Kidney (tissue), 14 donors: Measurements from ENCODE around the gene ALDH3A1. TPM values are rescaled to one million over a fixed set of nuclear protein-coding genes. Genes with fewer than 3 reads are reported as not detected.
A peak's percentile ranks its signal among the peaks of the same experiment; 100 is the strongest.

ENCODE experiments used
- DNase-seq, 5 donors: peaks; one replicate each; pipeline ENCODE4 v3.0.0-alpha.2; 2013 to 2020
- FAIRE-seq: peaks from 2 replicates; lab custom pipeline; 2012; peaks lifted over from hg19 to GRCh38; lab: Jason Lieb, UNC
- H3K27ac ChIP-seq, 2 donors: one replicate each; pipeline ENCODE4 v1.7.0; 2013; ENCODE audit warnings: low read depth in 2 of 2, low read length in 2 of 2, inconsistent platforms in 1 of 2
- H3K27me3 ChIP-seq: one replicate; pipeline ENCODE4 v1.7.1; 2013; ENCODE audit warnings: low read length, inconsistent platforms; ENCODE audit not compliant: control insufficient read depth, insufficient read depth
- H3K36me3 ChIP-seq, 3 donors: one replicate each; pipeline versions ENCODE4 v1.7.0 to v1.7.1; 2013; ENCODE audit warnings: low read length in 3 of 3, control low read depth in 1 of 3, inconsistent platforms in 1 of 3; ENCODE audit not compliant: insufficient read depth in 3 of 3, control insufficient read depth in 2 of 3
- H3K4me1 ChIP-seq, 3 donors: one replicate each; pipeline versions ENCODE4 v1.7.0 to v1.7.1; 2013; ENCODE audit warnings: low read length in 3 of 3, inconsistent platforms in 1 of 3, low read depth in 1 of 3; ENCODE audit not compliant: control insufficient read depth in 2 of 3, insufficient read depth in 2 of 3
- H3K4me3 ChIP-seq, 3 donors: one replicate each; pipeline versions ENCODE4 v1.7.0 to v1.8.1; 2013; ENCODE audit warnings: low read length in 3 of 3, control low read depth in 1 of 3, inconsistent platforms in 1 of 3
- H3K9ac ChIP-seq, 3 donors: one replicate each; pipeline versions ENCODE4 v1.7.0 to v1.7.1; 2013; ENCODE audit warnings: low read length in 3 of 3, control low read depth in 1 of 3, inconsistent platforms in 1 of 3
- H3K9me3 ChIP-seq, 3 donors: one replicate each; pipeline versions ENCODE4 v1.7.0 to v1.7.1; 2013; ENCODE audit warnings: low read length in 3 of 3, control low read depth in 1 of 3, inconsistent platforms in 1 of 3; ENCODE audit not compliant: control insufficient read depth in 2 of 3, insufficient read depth in 1 of 3
- CTCF ChIP-seq: IDR thresholded peaks from 3 replicates; pipeline ENCODE4 v1.5.1; 2012; ENCODE audit warnings: mild to moderate bottlenecking, moderate library complexity, borderline replicate concordance; ENCODE audit not compliant: insufficient read depth; ENCODE audit errors: extremely low read depth
- intact Hi-C: fragments of 100-400 bp; cut with DNase I; formaldehyde crosslinking; loops from one replicate; pipeline ENCODE4 v1.11.1; 2022
- polyA plus RNA-seq: library from polyadenylated mRNA; stranded (reverse); fragments of 350-450 nt; fragmentation: Illumina TruSeq; extraction: RNeasy Lipid Tissue Mini Kit (QIAGEN cat#74804); gene quantifications from one replicate; pipeline ENCODE4 v1.2.3, GENCODE V29; 2014; ENCODE audit warnings: low read depth, low replicate concordance; ENCODE audit not compliant: insufficient read depth
- total RNA-seq: library from RNA; stranded (reverse); fragmentation: NEBNext Ultra II Directional; extraction: Animal tissue kit (Norgen Biotek cat#: 25700); gene quantifications from one replicate; pipeline ENCODE4 v1.2.1, GENCODE V29; 2021
- donor health status: control.
- donor health status: control.
- donor health status: control.
- donor health status: control.
- donor health status: control.
- donor health status: DM: yes; HTN: yes; CAD: no.
- donor health status: Normal renal cell carcinoma (clear cell type).

ALDH3A1 gene
- total and polyA plus RNA-seq, 2 donors from 2014 or later: 0.75 to 1.4 TPM

- FAIRE-seq (no peak), DNase-seq (peak; percentile 84 to 88 (median 86))
- H3K27ac ChIP-seq: no peak overlapping the region
- H3K36me3 ChIP-seq: no peaks in the 10 kb centered on the region
- no peaks in the 10 kb centered on the region for H3K4me1 ChIP-seq
- TF ChIP-seq CTCF: peak; percentile 53
- no peaks in the 10 kb centered on the region for H3K27me3 ChIP-seq
- no peaks in the 10 kb centered on the region for H3K9me3 ChIP-seq
- H3K4me3 ChIP-seq: no peak overlapping the region
- intact Hi-C loops: no loop called here
- H3K9ac ChIP-seq: no peak overlapping the region
Measured at GRCh38 chr17:19762515-19762961, 14.4 kb upstream of the ALDH3A1 start.

GRCh38 chr17:19760746-19761145 is 12.6 kb upstream of the ALDH3A1 start:
- Histone ChIP-seq H3K36me3 (no peaks in the 10 kb centered on the region), H3K4me3 (no peak overlapping the region), H3K9ac (no peak overlapping the region), H3K4me1 (no peaks in the 10 kb centered on the region), H3K27me3 (no peaks in the 10 kb centered on the region), H3K9me3 (no peaks in the 10 kb centered on the region), H3K27ac (no peak overlapping the region)
- DNase-seq (no peak), FAIRE-seq (no peak)
- intact Hi-C loops: no loop called here
- no peak for TF ChIP-seq CTCF

GRCh38 chr17:19759568-19760549 is 11.8 kb upstream of the ALDH3A1 start:
- H3K4me3 ChIP-seq: no peak overlapping the region
- DNase-seq: no peak
- H3K27me3 ChIP-seq: no peaks in the 10 kb centered on the region
- no peak overlapping the region for H3K27ac ChIP-seq
- H3K4me1 ChIP-seq: no peaks in the 10 kb centered on the region
- no peak for FAIRE-seq
- TF ChIP-seq CTCF: no peak
- H3K9ac ChIP-seq: no peak overlapping the region
- H3K36me3 ChIP-seq: no peaks in the 10 kb centered on the region
- intact Hi-C loops: no loop called here
- no peaks in the 10 kb centered on the region for H3K9me3 ChIP-seq
